Omental fat pad (tissue), 4 donors: ENCODE measurements around the gene SLC13A4. TPM values are rescaled to one million over a fixed set of nuclear protein-coding genes. Genes with fewer than 3 reads are reported as not detected.
A peak's percentile ranks its signal among the peaks of the same experiment; 100 is the strongest.

Source experiments
- ATAC-seq: fragments of 150-250 bp; one replicate; pipeline ENCODE4 v1.9.1; 2016; ENCODE audit warnings: mild to moderate bottlenecking, moderate library complexity; ENCODE audit not compliant: low FRiP score
- DNase-seq: peaks from one replicate; pipeline ENCODE4 v3.0.0-alpha.2; 2019; ENCODE audit warnings: low spot score
- CTCF ChIP-seq, 3 donors: fragments of 450-650 bp; IDR thresholded peaks; one replicate each; pipeline ENCODE4 v1.5.1; 2016 to 2017; ENCODE audit warnings: antibody characterized with exemption in 3 of 3, mild to moderate bottlenecking in 3 of 3, moderate library complexity in 2 of 3
- total RNA-seq, 4 donors: library from RNA; depleted of rRNA; stranded (reverse); fragments of >200 nt; gene quantifications; one replicate each; pipeline ENCODE4 v1.1.0, GENCODE V29; 2016

SLC13A4 gene
- total RNA-seq, 4 donors from 2014 or later: 0.09 to 1.4 (median 0.79) TPM; not detected in 1

- DNase-seq (no peak), ATAC-seq (no peak)
- TF ChIP-seq CTCF (IDR thresholded peaks at IDR 0.05): no peak
These were observed 69.4 kb downstream of the SLC13A4 start for GRCh38 chr7:135658564-135658963.

- ATAC-seq (no peak), DNase-seq (no peak)
- TF ChIP-seq CTCF (IDR thresholded peaks at IDR 0.05): no peak
These were observed 74.5 kb downstream of the SLC13A4 start for GRCh38 chr7:135653340-135654080.

- no peak for TF ChIP-seq CTCF (IDR thresholded peaks at IDR 0.05)
- DNase-seq: no peak
- ATAC-seq: peak; percentile 47
These were observed 77.0 kb downstream of the SLC13A4 start for GRCh38 chr7:135650831-135651573.

GRCh38 chr7:135648235-135648634 is 79.8 kb downstream of the SLC13A4 start:
- no peak for TF ChIP-seq CTCF (IDR thresholded peaks at IDR 0.05)
- ATAC-seq: no peak
- no peak for DNase-seq

- no peak for TF ChIP-seq CTCF (IDR thresholded peaks at IDR 0.05)
- no peak for DNase-seq
- ATAC-seq: no peak
These were observed 80.2 kb downstream of the SLC13A4 start for GRCh38 chr7:135647755-135648154.

GRCh38 chr7:135645296-135645904 is 82.6 kb downstream of the SLC13A4 start:
- ATAC-seq (peak; percentile 69), DNase-seq (no peak)
- no peak for TF ChIP-seq CTCF (IDR thresholded peaks at IDR 0.05)
